Gastrocnemius medialis (tissue), 4 donors: ENCODE measurements around the gene SMOC2. TPM values are rescaled to one million over a fixed set of nuclear protein-coding genes. Genes with fewer than 3 reads are reported as not detected.

Source experiments
- ATAC-seq, 2 donors: fragments of 150-250 bp; one replicate each; pipeline ENCODE4 v1.9.1; 2016
- DNase-seq, 2 donors: peaks; one replicate each; pipeline ENCODE4 v3.0.0-alpha.2; 2019
- H3K27ac ChIP-seq, 4 donors: fragments of 200-600 bp; sonication (generic); 1 replicate in 1 of 4; 2 replicates in 3 of 4; pipeline ENCODE4 v1.5.1; 2016 to 2018; ENCODE audit warnings: mild to moderate bottlenecking in 2 of 4, moderate library complexity in 1 of 4
- H3K27me3 ChIP-seq, 3 donors: fragments of 200-600 bp; sonication (generic) in 2 of 3; 1 replicate in 1 of 3; 2 replicates in 2 of 3; pipeline versions ENCODE4 v1.5.1 to v1.6.0; 2016 to 2019; ENCODE audit warnings: mild to moderate bottlenecking in 1 of 3, moderate library complexity in 1 of 3
- H3K36me3 ChIP-seq, 2 donors: fragments of 200-600 bp; sonication (generic) in 1 of 2; one replicate each; pipeline ENCODE4 v1.5.1; 2017 to 2018
- H3K4me1 ChIP-seq, 2 donors: fragments of 200-600 bp; sonication (generic) in 1 of 2; one replicate each; pipeline ENCODE4 v1.5.1; 2016 to 2017; ENCODE audit warnings: mild to moderate bottlenecking in 2 of 2
- H3K4me3 ChIP-seq, 4 donors: fragments of 200-600 bp; sonication (generic) in 3 of 4; 1 replicate in 1 of 4; 2 replicates in 3 of 4; pipeline ENCODE4 v1.5.1; 2016 to 2019; ENCODE audit warnings: mild to moderate bottlenecking in 2 of 4
- H3K9me3 ChIP-seq, 3 donors: fragments of 200-600 bp; sonication (generic) in 2 of 3; 1 replicate in 1 of 3; 2 replicates in 2 of 3; pipeline ENCODE4 v1.5.1; 2016 to 2019
- POLR2A ChIP-seq, 2 donors: fragments of 450-650 bp; IDR thresholded peaks; one replicate each; pipeline ENCODE4 v1.6.1; 2017; ENCODE audit warnings: antibody characterized with exemption in 2 of 2, mild to moderate bottlenecking in 2 of 2, moderate library complexity in 2 of 2
- in situ Hi-C, 4 donors: fragments of 200-750 bp; cut with MboI; loops; one replicate each; pipeline versions ENCODE4 v1.15.0 to v1.8.0; 2017; ENCODE audit warnings: low sequenced_read_pairs in 4 of 4
- intact Hi-C: fragments of 100-400 bp; cut with DNase I; formaldehyde crosslinking; loops from one replicate; pipeline ENCODE4 v1.15.1; 2023; ENCODE audit warnings: low total_unique reads
- total RNA-seq, 4 donors: library from RNA; depleted of rRNA; stranded (reverse); fragments of >200 nt; gene quantifications; one replicate each; pipeline versions ENCODE4 v1.1.0 to v1.2.3, GENCODE V29; 2016
- TF ChIP-seq, protein P1 (sequence below), 5 experiments: fragments of 450-650 bp in 3 of 5; fragments of 200-600 bp in 2 of 5; sonication (generic) in 2 of 5; IDR thresholded peaks in 4 of 5; conservative IDR thresholded peaks in 1 of 5; 1 replicate in 4 of 5; 2 replicates in 1 of 5; pipeline ENCODE4 v1.5.1; 2016 to 2019; ENCODE audit warnings: antibody characterized with exemption in 5 of 5, mild to moderate bottlenecking in 3 of 5, moderate library complexity in 3 of 5

The SMOC2 gene
- total RNA-seq, 4 donors from 2014 or later: 7.2 to 34.4 (median 16.5) TPM

DNA sequence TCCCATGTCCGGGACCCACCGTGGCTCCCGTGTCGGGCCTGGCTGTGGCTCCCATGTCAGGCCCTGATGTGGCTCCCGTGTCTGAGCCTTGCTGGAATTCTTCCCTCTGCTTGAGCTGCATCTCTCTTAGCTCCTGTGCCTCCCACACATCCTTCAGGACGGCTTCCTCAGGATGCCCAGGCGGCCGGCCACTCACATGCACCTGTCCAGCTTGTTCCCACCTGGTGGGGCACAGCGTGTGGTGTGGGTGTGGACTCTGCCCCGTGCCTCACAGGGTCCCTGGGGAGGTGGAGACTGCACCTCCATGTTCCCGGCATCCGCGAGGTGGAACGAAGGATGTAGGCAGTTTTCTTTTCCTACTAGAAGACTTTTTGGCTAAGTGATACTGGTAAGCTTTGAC is 170.7 kb downstream of the SMOC2 start:
- in situ Hi-C loops: no loop called here
- ATAC-seq (no peak), DNase-seq (no peak)
- Histone ChIP-seq H3K27me3 (no peaks in the 10 kb centered on the region), H3K27ac (no peak overlapping the region), H3K4me1 (no peaks in the 10 kb centered on the region), H3K9me3 (no peaks in the 10 kb centered on the region), H3K36me3 (no peaks in the 10 kb centered on the region), H3K4me3 (no peak overlapping the region)
- TF ChIP-seq POLR2A (IDR thresholded peaks at IDR 0.05): no peak
- TF ChIP-seq, protein P1, sequence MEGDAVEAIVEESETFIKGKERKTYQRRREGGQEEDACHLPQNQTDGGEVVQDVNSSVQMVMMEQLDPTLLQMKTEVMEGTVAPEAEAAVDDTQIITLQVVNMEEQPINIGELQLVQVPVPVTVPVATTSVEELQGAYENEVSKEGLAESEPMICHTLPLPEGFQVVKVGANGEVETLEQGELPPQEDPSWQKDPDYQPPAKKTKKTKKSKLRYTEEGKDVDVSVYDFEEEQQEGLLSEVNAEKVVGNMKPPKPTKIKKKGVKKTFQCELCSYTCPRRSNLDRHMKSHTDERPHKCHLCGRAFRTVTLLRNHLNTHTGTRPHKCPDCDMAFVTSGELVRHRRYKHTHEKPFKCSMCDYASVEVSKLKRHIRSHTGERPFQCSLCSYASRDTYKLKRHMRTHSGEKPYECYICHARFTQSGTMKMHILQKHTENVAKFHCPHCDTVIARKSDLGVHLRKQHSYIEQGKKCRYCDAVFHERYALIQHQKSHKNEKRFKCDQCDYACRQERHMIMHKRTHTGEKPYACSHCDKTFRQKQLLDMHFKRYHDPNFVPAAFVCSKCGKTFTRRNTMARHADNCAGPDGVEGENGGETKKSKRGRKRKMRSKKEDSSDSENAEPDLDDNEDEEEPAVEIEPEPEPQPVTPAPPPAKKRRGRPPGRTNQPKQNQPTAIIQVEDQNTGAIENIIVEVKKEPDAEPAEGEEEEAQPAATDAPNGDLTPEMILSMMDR (IDR thresholded peaks at IDR 0.05 in 4 of 5, conservative IDR thresholded peaks at IDR 0.05 in 1 of 5): no peak
- intact Hi-C loops: no loop called here

DNA sequence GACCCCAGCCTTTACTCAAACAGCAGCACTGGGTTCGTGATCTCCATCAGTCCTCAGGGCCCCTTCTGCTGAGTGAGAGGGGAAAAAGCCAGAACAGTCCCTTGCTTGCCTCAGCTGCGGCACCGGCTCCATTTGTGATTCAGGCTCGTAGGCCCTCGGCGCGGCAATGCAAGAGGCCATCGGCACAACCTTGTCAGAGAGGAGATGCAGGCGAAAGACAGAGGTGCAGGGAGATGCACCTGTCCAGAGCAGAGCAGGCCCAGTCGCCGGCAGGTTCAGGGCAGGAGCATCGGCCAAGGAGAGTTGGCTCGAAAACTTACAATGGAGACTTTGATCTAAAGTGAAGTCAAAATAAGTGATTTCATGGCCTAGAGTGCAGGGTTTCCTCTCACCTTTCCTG is 171.6 kb downstream of the SMOC2 start:
- DNase-seq (no peak), ATAC-seq (no peak)
- in situ Hi-C loops: no loop called here
- Histone ChIP-seq H3K9me3 (no peaks in the 10 kb centered on the region), H3K36me3 (no peaks in the 10 kb centered on the region), H3K4me3 (no peak overlapping the region), H3K4me1 (no peaks in the 10 kb centered on the region), H3K27ac (no peak overlapping the region), H3K27me3 (no peaks in the 10 kb centered on the region)
- intact Hi-C loops: no loop called here
- TF ChIP-seq, protein P1 (IDR thresholded peaks at IDR 0.05 in 4 of 5, conservative IDR thresholded peaks at IDR 0.05 in 1 of 5): no peak
- no peak for TF ChIP-seq POLR2A (IDR thresholded peaks at IDR 0.05)

DNA sequence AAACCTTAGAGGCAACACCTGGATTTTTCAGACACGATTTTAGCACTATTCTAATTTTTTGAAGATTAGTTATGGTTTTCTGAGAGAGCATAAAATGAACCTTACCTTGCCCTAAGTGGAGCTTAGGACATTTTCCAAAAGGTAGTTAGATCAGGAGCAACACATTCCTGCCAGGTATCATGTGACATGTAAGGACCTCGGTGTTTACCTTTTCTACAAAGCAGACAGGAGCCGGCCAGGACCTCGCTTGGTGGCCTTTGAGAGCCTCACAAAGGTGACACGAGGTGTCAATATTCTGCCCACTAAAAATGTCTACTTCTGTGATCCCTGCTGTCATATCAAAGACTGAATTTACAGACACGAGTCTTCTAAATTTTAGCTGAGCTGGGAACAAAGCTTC is 174.9 kb downstream of the SMOC2 start:
- intact Hi-C loops: no loop called here
- ATAC-seq: no peak
- no peak overlapping the region for H3K27ac ChIP-seq

DNA sequence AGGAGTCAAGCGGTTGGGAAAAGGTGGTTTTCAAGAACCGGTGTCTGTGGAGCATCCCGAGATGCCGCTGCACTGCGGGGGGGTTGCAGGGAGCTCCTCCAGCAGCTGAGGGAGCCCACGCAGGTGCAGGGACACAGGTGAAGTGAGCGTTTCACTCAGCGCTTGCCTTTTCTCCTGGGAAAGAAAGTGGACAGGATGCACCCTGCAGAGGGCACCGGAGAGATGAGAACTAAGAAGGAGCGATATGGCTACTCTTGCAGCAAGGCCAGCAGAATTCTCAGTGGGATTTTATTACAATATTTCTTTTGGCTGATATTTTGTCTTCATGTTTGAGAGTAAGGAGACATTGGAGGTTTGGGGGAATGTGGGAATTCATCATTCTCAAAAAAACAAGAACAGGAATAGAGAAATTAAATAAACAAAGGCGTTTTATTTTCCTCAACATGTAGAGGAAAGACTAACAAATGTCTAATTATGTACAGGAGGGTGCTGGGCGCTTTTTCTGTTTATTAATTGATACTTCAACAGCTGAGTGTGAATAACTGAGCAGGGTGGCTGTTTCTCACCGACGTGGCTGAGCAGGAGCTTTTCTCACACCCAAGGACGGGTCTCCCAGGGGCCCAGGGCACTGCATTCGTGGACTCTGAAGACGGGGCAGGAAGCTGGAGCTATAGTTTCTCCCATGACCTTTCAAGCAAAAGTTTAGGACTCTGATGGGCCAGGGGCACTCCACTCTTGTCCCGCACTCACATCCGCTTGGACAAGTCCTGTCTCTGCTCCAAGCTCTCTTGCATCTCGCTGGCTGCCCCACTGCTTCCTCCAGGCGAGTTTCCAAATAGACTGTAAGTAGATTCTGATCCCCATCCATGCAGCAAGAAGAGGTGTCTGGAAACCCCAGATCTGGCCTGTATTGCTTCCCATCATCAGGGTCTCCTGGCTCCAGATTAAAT is 176.1 kb downstream of the SMOC2 start:
- TF ChIP-seq, protein P1 (IDR thresholded peaks at IDR 0.05 in 4 of 5, conservative IDR thresholded peaks at IDR 0.05 in 1 of 5): no peak
- TF ChIP-seq POLR2A (IDR thresholded peaks at IDR 0.05): no peak
- no peaks in the 10 kb centered on the region for H3K36me3 ChIP-seq
- DNase-seq (no peak), ATAC-seq (no peak)
- no peaks in the 10 kb centered on the region for H3K4me1 ChIP-seq
- H3K27ac ChIP-seq: peak overlapping the region in 1 of 4 donors; percentile 34
- no peak overlapping the region for H3K4me3 ChIP-seq
- in situ Hi-C loops (no loop called here), intact Hi-C loops (no loop called here)
- no peaks in the 10 kb centered on the region for H3K9me3 ChIP-seq
- peaks cover 0 to 4% (median 0%) of the 10 kb centered on the region in 3 donors for H3K27me3 ChIP-seq

More for the DNA sequence above, 174.9 kb downstream of the SMOC2 start:
- DNase-seq: no peak
- no peaks in the 10 kb centered on the region for H3K9me3 ChIP-seq
- no peaks in the 10 kb centered on the region for H3K4me1 ChIP-seq
- no peaks in the 10 kb centered on the region for H3K27me3 ChIP-seq
- in situ Hi-C loops: no loop called here
- H3K36me3 ChIP-seq: no peaks in the 10 kb centered on the region
- H3K4me3 ChIP-seq: no peak overlapping the region
- TF ChIP-seq, protein P1 (IDR thresholded peaks at IDR 0.05 in 4 of 5, conservative IDR thresholded peaks at IDR 0.05 in 1 of 5): no peak
- no peak for TF ChIP-seq POLR2A (IDR thresholded peaks at IDR 0.05)
